Stimulated activated memory B cell treated with anti-CD40 and anti-IgM and Interleukin-4, amounts not matched to agents 10 μg/mL and 1 μg/mL and 100 μg/mL, for 72 hours (primary cell): ENCODE data around the gene PPM1H.

ENCODE experiments used
- ATAC-seq: fragments of 150-1000 bp; cut with Tn5 transposase; 2 replicates; pipeline ENCODE4 v1.10.0; 2021
- H3K27ac Mint-ChIP-seq: one replicate; pipeline ENCODE4 v1.8.0; 2022; ENCODE audit warnings: mild to moderate bottlenecking, mixed read lengths
- H3K27me3 Mint-ChIP-seq: one replicate; pipeline ENCODE4 v1.8.0; 2022; ENCODE audit warnings: mixed read lengths
- H3K36me3 Mint-ChIP-seq: one replicate; pipeline ENCODE4 v1.8.0; 2022; ENCODE audit warnings: mixed read lengths
- H3K4me1 Mint-ChIP-seq: one replicate; pipeline ENCODE4 v1.8.0; 2022; ENCODE audit warnings: mixed read lengths
- H3K4me3 Mint-ChIP-seq: one replicate; pipeline ENCODE4 v1.8.0; 2022; ENCODE audit warnings: mild to moderate bottlenecking, moderate library complexity, mixed read lengths
- H3K9me3 Mint-ChIP-seq: one replicate; pipeline ENCODE4 v1.8.0; 2022; ENCODE audit warnings: mixed read lengths

PPM1H gene

GRCh38 chr12:62649412-62650138 is 285.4 kb downstream of the PPM1H start:
- H3K36me3 Mint-ChIP-seq: no peaks in the 10 kb centered on the region
- no peaks in the 10 kb centered on the region for H3K4me1 Mint-ChIP-seq
- no peaks in the 10 kb centered on the region for H3K9me3 Mint-ChIP-seq
- peaks cover 5% of the 10 kb centered on the region for H3K27me3 Mint-ChIP-seq
- ATAC-seq: peak; percentile 31
- H3K4me3 Mint-ChIP-seq: no peak overlapping the region
- no peak overlapping the region for H3K27ac Mint-ChIP-seq

- H3K9me3 Mint-ChIP-seq: no peaks in the 10 kb centered on the region
- H3K27me3 Mint-ChIP-seq: no peaks in the 10 kb centered on the region
- H3K4me1 Mint-ChIP-seq: no peaks in the 10 kb centered on the region
- no peak overlapping the region for H3K27ac Mint-ChIP-seq
- H3K36me3 Mint-ChIP-seq: no peaks in the 10 kb centered on the region
- no peak for ATAC-seq
- no peak overlapping the region for H3K4me3 Mint-ChIP-seq
These were observed 287.4 kb downstream of the PPM1H start for GRCh38 chr12:62647586-62647985.

DNA sequence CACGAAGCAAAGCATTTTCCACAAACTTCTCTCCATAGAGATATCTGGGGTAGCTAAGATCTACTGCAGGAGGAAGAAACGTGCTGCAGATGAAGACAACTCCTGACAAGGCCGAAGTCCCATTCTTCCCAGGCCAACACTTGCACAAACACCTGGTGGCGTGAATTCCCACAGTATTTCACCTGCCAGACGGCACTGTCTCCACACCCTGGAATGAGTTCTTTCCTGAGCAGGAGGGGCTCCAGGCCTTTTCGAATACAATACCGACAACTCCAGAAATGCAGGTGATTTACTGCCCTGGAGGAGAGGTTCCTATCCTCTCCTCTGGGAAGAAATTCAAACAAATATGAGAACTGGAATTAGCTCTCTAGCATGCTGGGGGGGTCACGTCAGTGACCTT is 288.4 kb downstream of the PPM1H start:
- peaks cover 2% of the 10 kb centered on the region for H3K4me1 Mint-ChIP-seq
- no peaks in the 10 kb centered on the region for H3K27me3 Mint-ChIP-seq
- H3K27ac Mint-ChIP-seq: no peak overlapping the region
- no peaks in the 10 kb centered on the region for H3K9me3 Mint-ChIP-seq
- no peaks in the 10 kb centered on the region for H3K36me3 Mint-ChIP-seq
- no peak for ATAC-seq
- H3K4me3 Mint-ChIP-seq: no peak overlapping the region

DNA sequence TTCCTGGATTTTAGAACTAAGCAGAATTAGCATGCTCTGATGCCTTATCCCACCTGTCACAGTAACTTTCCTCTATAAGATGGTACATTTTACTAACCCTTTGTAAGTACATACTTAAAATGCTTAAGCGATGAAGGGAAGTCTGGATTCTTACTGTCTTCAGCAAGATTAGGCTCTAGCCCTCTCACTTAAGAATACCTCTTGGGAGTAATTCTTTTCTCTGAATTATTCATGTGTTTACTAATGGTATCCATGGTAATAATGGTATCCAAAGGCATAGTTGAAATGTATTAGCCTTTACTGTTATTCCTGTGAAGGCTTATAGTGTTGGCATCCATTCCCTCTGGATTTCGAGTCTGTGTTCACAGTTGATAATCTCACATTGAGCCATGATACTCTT is 291.5 kb downstream of the PPM1H start:
- Mint-ChIP-seq H3K4me1 (peaks cover 10% of the 10 kb centered on the region), H3K27me3 (peaks cover 5% of the 10 kb centered on the region), H3K27ac (no peak overlapping the region), H3K9me3 (no peaks in the 10 kb centered on the region), H3K36me3 (no peaks in the 10 kb centered on the region), H3K4me3 (no peak overlapping the region)
- ATAC-seq: no peak

- Mint-ChIP-seq H3K27ac (no peak overlapping the region), H3K4me1 (peaks cover 10% of the 10 kb centered on the region), H3K9me3 (no peaks in the 10 kb centered on the region), H3K36me3 (no peaks in the 10 kb centered on the region), H3K27me3 (peaks cover 15% of the 10 kb centered on the region), H3K4me3 (no peak overlapping the region)
- peak; percentile 54 for ATAC-seq
These were observed 292.5 kb downstream of the PPM1H start for GRCh38 chr12:62642486-62642885.

DNA sequence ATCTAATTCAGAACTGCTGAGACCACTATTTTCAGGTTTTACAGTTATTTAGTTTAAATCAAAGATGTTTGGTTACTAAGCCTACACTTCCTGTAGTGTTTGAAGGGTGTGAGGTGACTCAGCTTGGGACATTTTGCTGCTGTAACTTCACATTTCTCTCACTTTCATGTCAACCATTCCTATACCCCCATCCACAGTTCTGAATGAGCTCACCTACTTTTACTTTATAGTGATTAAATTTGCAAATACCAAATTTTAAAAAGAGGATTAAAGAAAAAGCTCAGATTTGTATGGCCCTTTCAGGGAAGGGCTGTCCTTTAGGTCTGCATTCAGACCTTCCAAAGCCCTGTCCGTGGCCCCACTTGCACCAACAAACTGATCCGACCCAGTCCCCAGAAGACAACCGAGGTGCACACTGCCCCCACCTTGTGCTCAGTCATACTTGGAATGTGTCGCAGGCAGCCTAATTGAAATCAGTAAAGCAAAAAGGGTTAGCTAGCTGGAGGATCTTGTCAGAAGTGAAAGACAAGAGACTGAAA is 294.0 kb downstream of the PPM1H start:
- Mint-ChIP-seq H3K4me1 (peaks cover 10% of the 10 kb centered on the region), H3K27ac (peak overlapping the region; percentile 69), H3K27me3 (peaks cover 23% of the 10 kb centered on the region), H3K36me3 (no peaks in the 10 kb centered on the region), H3K9me3 (no peaks in the 10 kb centered on the region), H3K4me3 (peak overlapping the region; percentile 1)
- peak; percentile 71 for ATAC-seq

DNA sequence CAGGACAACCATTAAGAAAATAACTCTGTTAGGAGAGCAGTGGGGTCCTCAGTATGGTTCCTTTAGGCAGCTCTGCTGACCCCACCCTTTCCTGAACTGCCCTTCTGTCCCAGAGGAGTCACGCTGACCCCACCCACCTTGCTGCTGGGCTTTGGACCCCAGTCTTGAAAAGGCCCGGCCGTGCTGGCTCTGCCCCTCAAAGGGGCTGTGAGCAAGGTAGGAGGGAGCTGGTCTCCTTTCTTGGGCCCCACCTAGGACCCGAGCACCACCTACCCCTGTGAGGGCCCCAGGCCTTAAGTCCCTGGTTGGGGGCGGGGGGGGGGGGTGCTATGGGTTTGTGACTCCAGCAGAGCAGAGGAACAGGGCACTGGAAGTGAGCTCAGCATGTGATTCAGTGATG is 297.3 kb downstream of the PPM1H start:
- peaks cover 44% of the 10 kb centered on the region for H3K27me3 Mint-ChIP-seq

GRCh38 chr12:62635649-62636048 is 299.3 kb downstream of the PPM1H start:
- H3K27me3 Mint-ChIP-seq: peaks cover 64% of the 10 kb centered on the region
- H3K27ac Mint-ChIP-seq: no peak overlapping the region
- H3K36me3 Mint-ChIP-seq: no peaks in the 10 kb centered on the region
- peaks cover 23% of the 10 kb centered on the region for H3K4me1 Mint-ChIP-seq
- H3K9me3 Mint-ChIP-seq: no peaks in the 10 kb centered on the region
- ATAC-seq: no peak
- H3K4me3 Mint-ChIP-seq: no peak overlapping the region

More for the DNA sequence above, 297.3 kb downstream of the PPM1H start:
- no peak for ATAC-seq
- H3K36me3 Mint-ChIP-seq: no peaks in the 10 kb centered on the region
- H3K27ac Mint-ChIP-seq: no peak overlapping the region
- no peak overlapping the region for H3K4me3 Mint-ChIP-seq
- H3K9me3 Mint-ChIP-seq: no peaks in the 10 kb centered on the region
- peaks cover 15% of the 10 kb centered on the region for H3K4me1 Mint-ChIP-seq

- Mint-ChIP-seq H3K4me3 (peak overlapping the region; percentile 85), H3K27ac (peak overlapping the region; percentile 76), H3K4me1 (peaks cover 23% of the 10 kb centered on the region), H3K9me3 (peaks cover 2% of the 10 kb centered on the region), H3K36me3 (no peaks in the 10 kb centered on the region), H3K27me3 (peaks cover 76% of the 10 kb centered on the region)
- peak; percentile 58 for ATAC-seq
These were observed 302.5 kb downstream of the PPM1H start for GRCh38 chr12:62632411-62632918.

- Mint-ChIP-seq H3K4me3 (peak overlapping the region; percentile 85), H3K27me3 (peaks cover 69% of the 10 kb centered on the region), H3K27ac (peak overlapping the region; percentile 76), H3K36me3 (no peaks in the 10 kb centered on the region), H3K4me1 (peaks cover 23% of the 10 kb centered on the region), H3K9me3 (peaks cover 2% of the 10 kb centered on the region)
- peak; percentile 62 for ATAC-seq
These were observed 303.2 kb downstream of the PPM1H start for GRCh38 chr12:62631471-62632410.

GRCh38 chr12:62629971-62630739 is 304.8 kb downstream of the PPM1H start:
- H3K27ac Mint-ChIP-seq: no peak overlapping the region
- no peaks in the 10 kb centered on the region for H3K36me3 Mint-ChIP-seq
- no peak for ATAC-seq
- peaks cover 69% of the 10 kb centered on the region for H3K27me3 Mint-ChIP-seq
- H3K4me3 Mint-ChIP-seq: no peak overlapping the region
- peaks cover 23% of the 10 kb centered on the region for H3K4me1 Mint-ChIP-seq
- H3K9me3 Mint-ChIP-seq: peaks cover 2% of the 10 kb centered on the region

- Mint-ChIP-seq H3K27ac (no peak overlapping the region), H3K9me3 (peaks cover 2% of the 10 kb centered on the region), H3K4me3 (no peak overlapping the region), H3K27me3 (peaks cover 65% of the 10 kb centered on the region), H3K4me1 (peaks cover 23% of the 10 kb centered on the region), H3K36me3 (no peaks in the 10 kb centered on the region)
- no peak for ATAC-seq
These were observed 305.5 kb downstream of the PPM1H start for GRCh38 chr12:62629413-62629812.

DNA sequence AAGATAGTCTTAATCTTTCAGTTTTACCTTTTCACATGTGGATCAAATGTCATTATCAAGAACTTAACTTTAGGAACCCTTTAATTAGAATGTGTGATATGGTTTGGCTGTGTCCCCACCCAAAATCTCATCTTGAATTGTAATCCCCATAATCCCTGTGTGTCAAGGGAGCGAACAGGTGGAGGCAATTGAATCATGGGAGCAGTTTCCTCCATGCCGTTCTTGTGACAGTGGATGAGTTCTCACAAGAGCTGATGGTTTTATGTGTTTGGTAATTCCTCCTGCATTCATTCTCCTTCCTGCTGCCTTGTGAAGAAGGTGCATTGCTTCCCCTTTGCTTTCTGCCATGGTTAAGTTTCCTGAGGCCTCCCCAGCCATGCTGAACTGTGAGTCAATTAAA is 307.8 kb downstream of the PPM1H start:
- peaks cover 2% of the 10 kb centered on the region for H3K9me3 Mint-ChIP-seq
- H3K4me1 Mint-ChIP-seq: peaks cover 13% of the 10 kb centered on the region
- no peak overlapping the region for H3K4me3 Mint-ChIP-seq
- H3K27ac Mint-ChIP-seq: no peak overlapping the region
- no peak for ATAC-seq
- no peaks in the 10 kb centered on the region for H3K36me3 Mint-ChIP-seq
- peaks cover 43% of the 10 kb centered on the region for H3K27me3 Mint-ChIP-seq

GRCh38 chr12:62625228-62625627 is 309.7 kb downstream of the PPM1H start:
- Mint-ChIP-seq H3K9me3 (peaks cover 2% of the 10 kb centered on the region), H3K4me3 (no peak overlapping the region), H3K36me3 (no peaks in the 10 kb centered on the region), H3K27ac (no peak overlapping the region), H3K27me3 (peaks cover 23% of the 10 kb centered on the region), H3K4me1 (peaks cover 10% of the 10 kb centered on the region)
- ATAC-seq: no peak

GRCh38 chr12:62622177-62622576 is 312.8 kb downstream of the PPM1H start:
- H3K9me3 Mint-ChIP-seq: no peaks in the 10 kb centered on the region
- no peaks in the 10 kb centered on the region for H3K27me3 Mint-ChIP-seq
- H3K36me3 Mint-ChIP-seq: peaks cover 1% of the 10 kb centered on the region
- ATAC-seq: no peak
- H3K4me3 Mint-ChIP-seq: no peak overlapping the region
- no peak overlapping the region for H3K27ac Mint-ChIP-seq
- peaks cover 10% of the 10 kb centered on the region for H3K4me1 Mint-ChIP-seq
